ENCODE measurements around the gene DYRK3. TPM values are rescaled to one million over a fixed set of nuclear protein-coding genes. Genes with fewer than 3 reads are reported as not detected.

Gene DYRK3
- total and polyA plus RNA-seq, 2 of the 13 experiments (the other 11 are each of a cell fraction or from before 2014, with no cell fraction given), result 0.48 to 2.8 TPM

GRCh38 chr1:206612129-206612876 is 23.0 kb upstream of the DYRK3 start, which contains the start of gene EIF2D (continued):
- TF ChIP-seq, protein P1, sequence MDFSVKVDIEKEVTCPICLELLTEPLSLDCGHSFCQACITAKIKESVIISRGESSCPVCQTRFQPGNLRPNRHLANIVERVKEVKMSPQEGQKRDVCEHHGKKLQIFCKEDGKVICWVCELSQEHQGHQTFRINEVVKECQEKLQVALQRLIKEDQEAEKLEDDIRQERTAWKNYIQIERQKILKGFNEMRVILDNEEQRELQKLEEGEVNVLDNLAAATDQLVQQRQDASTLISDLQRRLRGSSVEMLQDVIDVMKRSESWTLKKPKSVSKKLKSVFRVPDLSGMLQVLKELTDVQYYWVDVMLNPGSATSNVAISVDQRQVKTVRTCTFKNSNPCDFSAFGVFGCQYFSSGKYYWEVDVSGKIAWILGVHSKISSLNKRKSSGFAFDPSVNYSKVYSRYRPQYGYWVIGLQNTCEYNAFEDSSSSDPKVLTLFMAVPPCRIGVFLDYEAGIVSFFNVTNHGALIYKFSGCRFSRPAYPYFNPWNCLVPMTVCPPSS (IDR thresholded peaks at IDR 0.05), result no peak
- TF ChIP-seq KMT2B (CRISPR knock-in tag; IDR thresholded peaks at IDR 0.05), result peak; percentile 94
- peak; percentile 94; the same call in 1 of the 2 replicates for TF ChIP-seq ZNF510 (CRISPR knock-in tag; IDR thresholded peaks at IDR 0.05; ENCODE audit: low read depth)
- TF ChIP-seq ZNF317 (CRISPR knock-in tag; IDR thresholded peaks at IDR 0.05), result peak; percentile 76; the same call in 1 of the 2 replicates
- TF ChIP-seq FIP1L1 (IDR thresholded peaks at IDR 0.05; ENCODE audit: borderline replicate concordance, insufficient read depth, low read depth, low read length), result no peak; the same call in 1 of the 2 replicates
- peak; percentile 50; the same call in 1 of the 2 replicates for TF ChIP-seq CAMTA2 (CRISPR knock-in tag; IDR thresholded peaks at IDR 0.05; ENCODE audit: borderline replicate concordance)
- TF ChIP-seq NAIF1 (CRISPR knock-in tag; IDR thresholded peaks at IDR 0.05; ENCODE audit: borderline replicate concordance), result no peak
- TF ChIP-seq HNF4A (CRISPR knock-in tag; IDR thresholded peaks at IDR 0.05), result peak; percentile 45
- TF ChIP-seq ZFP62 (CRISPR knock-in tag; IDR thresholded peaks at IDR 0.05), result no peak
- peak; percentile 91 for TF ChIP-seq ZNF552 (CRISPR knock-in tag; IDR thresholded peaks at IDR 0.05; ENCODE audit: borderline replicate concordance)
- peak; percentile 40; the same call in 1 of the 2 replicates for TF ChIP-seq JUN (CRISPR knock-in tag; IDR thresholded peaks at IDR 0.05)
- no peak for TF ChIP-seq MBD4 (IDR thresholded peaks at IDR 0.05; ENCODE audit: borderline replicate concordance, low read length)
- TF ChIP-seq HNRNPH1 (optimal IDR thresholded peaks at IDR 0.05; ENCODE audit: low read depth, low read length), result no peak
- 0 out of 2 replicates have a peak, but pooled peaks have one; percentile 67 for TF ChIP-seq PRDM10 (CRISPR knock-in tag; IDR thresholded peaks at IDR 0.05; ENCODE audit: low read depth)
- TF ChIP-seq RARG (CRISPR knock-in tag; IDR thresholded peaks at IDR 0.05; ENCODE audit: low read depth), result peak; percentile 72; the same call in 1 of the 2 replicates
- no peak for TF ChIP-seq NBN (conservative IDR thresholded peaks at IDR 0.05)
- TF ChIP-seq SRSF1 (optimal IDR thresholded peaks at IDR 0.05; ENCODE audit: low read depth, low read length), result no peak
- peak; percentile 95; the same call in 1 of the 2 replicates for TF ChIP-seq ZNF558 (CRISPR knock-in tag; IDR thresholded peaks at IDR 0.05; ENCODE audit: borderline replicate concordance)
- TF ChIP-seq SOX6 (IDR thresholded peaks at IDR 0.05), result no peak
- TF ChIP-seq SOX6 (CRISPR knock-in tag; IDR thresholded peaks at IDR 0.05), result peak; percentile 82
- peak; percentile 55; the same call in 1 of the 2 replicates for TF ChIP-seq ZNF644 (CRISPR knock-in tag; IDR thresholded peaks at IDR 0.05; ENCODE audit: low read depth)
- TF ChIP-seq ZNF883 (CRISPR knock-in tag; IDR thresholded peaks at IDR 0.05; ENCODE audit: not compliant biosample characterization), result peak; percentile 89
- peak; percentile 99 for TF ChIP-seq HMGXB4 (CRISPR knock-in tag; IDR thresholded peaks at IDR 0.05; ENCODE audit: borderline replicate concordance in 1 of 2, low read depth in 1 of 2)
- TF ChIP-seq ZNF737 (CRISPR knock-in tag; IDR thresholded peaks at IDR 0.05; ENCODE audit: borderline replicate concordance), result peak; percentile 68; the same call in 1 of the 2 replicates
